Adipocyte (in vitro differentiated cells): ENCODE data around the gene RAB21.

Experiments
- DNase-seq: peaks from one replicate; pipeline ENCODE4 v3.0.0-alpha.2; 2015; ENCODE audit warnings: low read depth
- H3K27me3 ChIP-seq: replicated peaks from 2 replicates; pipeline ENCODE4 v1.7.0; 2013; ENCODE audit warnings: mild to moderate bottlenecking, low read length, moderate library complexity; ENCODE audit not compliant: control insufficient read depth, insufficient read depth
- H3K36me3 ChIP-seq: 2 replicates; pipeline ENCODE4 v1.7.0; 2013; ENCODE audit warnings: low read length, mild to moderate bottlenecking, moderate library complexity; ENCODE audit not compliant: control insufficient read depth, insufficient read depth, severe bottlenecking
- H3K4me1 ChIP-seq: 2 replicates; pipeline ENCODE4 v1.7.0; 2013; ENCODE audit warnings: mild to moderate bottlenecking, low read length, moderate library complexity; ENCODE audit not compliant: control insufficient read depth, insufficient read depth
- H3K4me3 ChIP-seq: 2 replicates; pipeline ENCODE4 v1.7.0; 2013; ENCODE audit warnings: mild to moderate bottlenecking, low read length, moderate library complexity
- H3K9ac ChIP-seq: 2 replicates; pipeline ENCODE4 v1.7.0; 2013; ENCODE audit warnings: mild to moderate bottlenecking, low read length, moderate library complexity
- H3K9me3 ChIP-seq: 2 replicates; pipeline ENCODE4 v1.7.0; 2013; ENCODE audit warnings: mild to moderate bottlenecking, low read length, moderate library complexity; ENCODE audit not compliant: control insufficient read depth

RAB21 gene

DNA sequence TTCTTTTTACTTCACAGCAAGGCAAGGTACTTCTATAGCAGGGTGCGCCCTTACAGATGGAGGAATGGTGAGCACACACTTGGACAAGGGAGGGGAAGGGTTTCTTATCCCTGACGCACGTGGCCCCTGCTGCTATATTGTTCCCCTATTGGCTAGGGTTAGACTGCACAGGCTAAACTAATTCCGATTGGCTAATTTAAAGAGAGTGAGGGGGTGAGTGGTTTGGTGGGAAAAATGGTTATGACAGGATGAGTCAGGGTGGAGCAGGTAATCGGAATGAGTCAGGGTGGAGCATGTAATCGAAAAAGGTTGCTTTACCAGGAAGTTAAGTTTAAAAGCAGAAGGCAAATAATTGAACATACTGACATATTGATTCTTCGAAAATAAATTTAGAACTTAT lies 23.7 kb upstream of the RAB21 start:
- Histone ChIP-seq H3K9me3 (no peaks in the 10 kb centered on the region), H3K36me3 (no peaks in the 10 kb centered on the region), H3K4me1 (no peaks in the 10 kb centered on the region), H3K27me3 (no peaks in the 10 kb centered on the region), H3K9ac (no peak overlapping the region), H3K4me3 (no peak overlapping the region)
- DNase-seq: no peak

DNA sequence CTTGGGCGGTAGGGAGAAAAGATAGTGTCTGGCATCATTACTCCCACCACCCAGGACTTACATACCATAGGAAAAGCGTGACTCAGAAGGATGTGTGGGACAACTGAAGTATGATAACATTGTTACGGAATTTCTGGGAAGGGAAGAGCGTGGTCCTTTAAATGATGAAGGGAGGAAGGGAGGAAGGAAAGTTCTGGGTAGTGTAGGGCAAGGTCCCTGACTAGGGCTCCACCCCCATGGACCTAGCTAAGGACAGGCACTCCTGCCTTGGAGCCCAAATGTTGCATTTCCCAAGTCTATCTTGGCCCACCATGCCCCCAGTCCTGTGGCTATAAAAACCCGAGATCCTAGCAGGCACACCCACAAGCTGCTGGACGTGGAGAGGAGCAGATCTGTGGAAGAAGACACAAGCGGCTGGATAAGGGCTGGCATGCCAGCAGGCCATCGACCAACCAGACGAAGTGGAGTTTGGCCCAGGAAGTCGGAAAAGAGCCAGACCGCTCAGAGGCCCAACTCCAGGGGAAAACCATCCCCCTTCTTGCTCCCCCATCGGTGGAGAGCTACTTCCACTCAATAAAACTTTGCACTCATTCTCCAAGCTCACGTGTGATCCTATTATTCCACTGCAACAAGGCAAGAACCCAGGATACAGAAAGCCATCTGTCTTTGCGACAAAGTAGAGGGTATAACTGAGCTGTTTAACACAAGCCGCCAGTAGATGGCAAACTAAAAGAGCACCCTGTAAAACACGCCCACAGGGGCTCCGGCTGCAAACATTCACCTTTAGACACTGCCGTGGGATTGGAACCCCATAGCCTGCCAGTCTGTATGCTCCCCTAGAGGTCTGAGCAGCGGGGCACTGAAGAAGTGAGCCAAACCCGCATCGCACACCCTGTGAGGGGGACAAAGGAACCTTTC lies 23.0 kb upstream of the RAB21 start:
- no peak for DNase-seq
- no peak overlapping the region for H3K4me3 ChIP-seq
- no peaks in the 10 kb centered on the region for H3K27me3 ChIP-seq
- H3K9me3 ChIP-seq: no peaks in the 10 kb centered on the region
- no peaks in the 10 kb centered on the region for H3K4me1 ChIP-seq
- no peaks in the 10 kb centered on the region for H3K36me3 ChIP-seq
- no peak overlapping the region for H3K9ac ChIP-seq

DNA sequence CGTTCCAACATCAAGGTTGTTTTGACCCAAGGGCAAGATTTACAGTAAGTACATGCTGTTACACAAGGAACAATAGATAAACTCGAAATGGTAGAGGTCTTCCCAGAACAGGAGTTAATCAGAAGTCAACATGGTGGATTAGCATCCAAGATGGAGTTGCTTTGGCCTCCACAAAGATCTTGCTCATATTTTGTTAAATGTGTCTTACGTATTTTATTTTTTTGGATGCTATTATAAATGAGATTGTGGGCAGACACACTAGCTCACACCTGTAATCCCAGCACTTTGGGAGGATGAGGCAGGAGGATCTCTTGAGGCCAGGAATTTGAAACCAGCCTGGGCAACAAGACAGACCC lies 22.3 kb upstream of the RAB21 start:
- Histone ChIP-seq H3K9me3 (no peaks in the 10 kb centered on the region), H3K9ac (no peak overlapping the region), H3K27me3 (no peaks in the 10 kb centered on the region), H3K4me1 (no peaks in the 10 kb centered on the region), H3K36me3 (no peaks in the 10 kb centered on the region), H3K4me3 (no peak overlapping the region)
- no peak for DNase-seq

DNA sequence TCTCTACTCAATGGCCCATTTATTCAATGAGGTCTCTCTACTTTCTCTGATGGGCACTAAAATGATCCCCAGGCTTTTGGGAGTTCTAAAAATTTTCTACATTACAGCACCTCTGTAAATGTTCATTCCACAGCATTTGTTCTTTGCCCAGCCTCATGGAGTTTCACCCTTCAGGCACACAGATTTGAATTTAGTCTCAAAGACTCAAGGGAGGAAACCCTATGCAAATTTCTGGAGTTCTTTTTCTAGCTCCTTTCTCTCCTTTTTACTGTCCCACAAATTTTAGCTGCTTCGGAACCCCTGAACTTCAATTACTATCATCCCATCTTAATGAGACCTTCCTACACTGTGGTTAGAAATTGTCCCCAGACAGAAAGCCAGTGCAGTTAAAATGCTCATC lies 17.5 kb upstream of the RAB21 start:
- no peaks in the 10 kb centered on the region for H3K9me3 ChIP-seq
- H3K4me3 ChIP-seq: no peak overlapping the region
- no peak overlapping the region for H3K9ac ChIP-seq
- DNase-seq: no peak
- no peaks in the 10 kb centered on the region for H3K27me3 ChIP-seq
- no peaks in the 10 kb centered on the region for H3K36me3 ChIP-seq
- no peaks in the 10 kb centered on the region for H3K4me1 ChIP-seq

DNA sequence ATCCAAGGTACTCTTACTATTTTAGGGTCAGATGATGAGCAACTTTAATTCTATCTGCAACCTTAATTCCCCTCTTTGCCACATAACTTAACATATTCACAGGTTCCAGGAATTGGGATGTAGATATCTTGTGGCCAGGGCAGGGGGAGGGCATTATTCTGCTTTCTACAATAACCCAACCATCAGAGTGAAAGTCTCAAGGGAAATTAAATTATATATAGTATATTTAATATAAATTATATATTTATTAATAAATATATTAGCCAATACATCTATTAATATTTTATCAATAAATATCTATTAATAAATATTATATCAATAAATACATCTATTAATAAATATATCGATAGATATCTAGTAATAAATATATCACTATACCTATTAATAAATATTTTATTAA lies 11.7 kb upstream of the RAB21 start:
- no peak overlapping the region for H3K4me3 ChIP-seq
- no peaks in the 10 kb centered on the region for H3K4me1 ChIP-seq
- no peaks in the 10 kb centered on the region for H3K27me3 ChIP-seq
- H3K36me3 ChIP-seq: no peaks in the 10 kb centered on the region
- H3K9me3 ChIP-seq: no peaks in the 10 kb centered on the region
- DNase-seq: no peak
- H3K9ac ChIP-seq: no peak overlapping the region

DNA sequence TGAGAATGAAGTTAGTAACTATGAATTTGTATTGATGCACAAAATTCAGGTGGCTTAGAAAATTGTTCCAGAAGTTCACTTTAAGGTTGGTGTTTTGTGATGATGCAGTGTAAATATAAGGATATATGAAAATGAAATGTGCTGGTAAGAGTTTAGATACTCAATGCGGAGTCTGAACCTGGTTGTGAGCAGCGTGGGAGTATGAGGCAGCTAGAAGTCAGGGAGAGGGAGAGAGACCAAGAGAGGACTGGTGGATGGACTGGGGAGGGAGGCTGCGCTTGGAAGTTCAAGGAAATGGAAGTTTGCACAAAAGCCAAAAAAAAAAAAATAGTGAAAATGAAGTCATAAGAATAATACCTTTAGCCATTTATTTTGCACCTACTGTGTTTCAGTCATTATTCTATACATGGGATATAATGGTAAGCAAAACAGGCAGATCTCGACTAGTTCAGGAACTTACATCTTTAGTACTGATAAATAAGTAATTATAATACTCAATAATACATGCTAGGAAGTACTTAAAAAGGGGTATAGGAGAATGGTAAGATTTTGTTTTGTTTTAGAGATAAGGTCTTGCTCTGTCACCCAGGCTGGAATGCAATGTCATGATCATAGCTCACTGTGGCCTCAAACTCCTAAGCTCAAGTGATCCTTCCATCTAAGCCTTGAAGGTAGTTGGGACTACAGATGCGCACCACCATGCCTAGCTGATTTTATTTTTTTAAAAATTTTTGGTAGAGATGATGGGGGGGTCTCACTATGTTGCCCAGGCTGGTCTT lies 10.0 kb upstream of the RAB21 start:
- Histone ChIP-seq H3K27me3 (no peaks in the 10 kb centered on the region), H3K4me1 (peaks cover 8% of the 10 kb centered on the region), H3K9me3 (no peaks in the 10 kb centered on the region), H3K9ac (no peak overlapping the region), H3K36me3 (no peaks in the 10 kb centered on the region), H3K4me3 (no peak overlapping the region)
- DNase-seq: no peak

DNA sequence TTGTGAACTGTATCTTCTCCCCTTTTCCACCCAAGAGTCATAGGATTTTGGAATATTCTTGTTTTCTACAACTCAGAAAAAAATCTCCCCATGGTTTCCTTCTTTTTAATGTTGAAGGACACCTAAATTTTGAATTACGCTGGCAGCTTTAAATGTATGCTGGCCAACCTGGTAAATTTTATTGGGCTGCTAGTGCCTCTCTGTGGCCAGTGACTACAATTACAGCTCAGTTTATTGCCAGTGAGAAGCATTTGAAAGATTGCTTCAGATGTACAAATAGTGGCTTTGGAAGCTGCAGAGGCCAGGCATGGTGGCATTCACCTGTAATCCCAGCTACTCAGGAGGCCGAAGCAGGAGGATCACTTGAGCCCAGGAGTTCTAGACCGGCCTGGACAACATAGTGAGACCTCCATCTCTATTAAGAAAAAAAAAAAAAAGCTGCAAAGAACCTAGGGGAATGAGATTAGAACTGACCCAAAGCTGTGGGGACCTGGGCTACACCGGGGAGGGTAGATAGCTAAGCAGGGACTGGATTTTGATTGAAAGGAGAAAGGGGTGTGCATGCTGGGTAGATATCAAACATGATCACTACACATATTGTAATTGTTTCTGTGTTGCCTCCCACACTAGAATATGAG lies 7.6 kb upstream of the RAB21 start:
- Histone ChIP-seq H3K9ac (no peak overlapping the region), H3K36me3 (no peaks in the 10 kb centered on the region), H3K4me1 (peaks cover 14% of the 10 kb centered on the region), H3K9me3 (no peaks in the 10 kb centered on the region), H3K4me3 (no peak overlapping the region), H3K27me3 (no peaks in the 10 kb centered on the region)
- DNase-seq: peak; percentile 86

DNA sequence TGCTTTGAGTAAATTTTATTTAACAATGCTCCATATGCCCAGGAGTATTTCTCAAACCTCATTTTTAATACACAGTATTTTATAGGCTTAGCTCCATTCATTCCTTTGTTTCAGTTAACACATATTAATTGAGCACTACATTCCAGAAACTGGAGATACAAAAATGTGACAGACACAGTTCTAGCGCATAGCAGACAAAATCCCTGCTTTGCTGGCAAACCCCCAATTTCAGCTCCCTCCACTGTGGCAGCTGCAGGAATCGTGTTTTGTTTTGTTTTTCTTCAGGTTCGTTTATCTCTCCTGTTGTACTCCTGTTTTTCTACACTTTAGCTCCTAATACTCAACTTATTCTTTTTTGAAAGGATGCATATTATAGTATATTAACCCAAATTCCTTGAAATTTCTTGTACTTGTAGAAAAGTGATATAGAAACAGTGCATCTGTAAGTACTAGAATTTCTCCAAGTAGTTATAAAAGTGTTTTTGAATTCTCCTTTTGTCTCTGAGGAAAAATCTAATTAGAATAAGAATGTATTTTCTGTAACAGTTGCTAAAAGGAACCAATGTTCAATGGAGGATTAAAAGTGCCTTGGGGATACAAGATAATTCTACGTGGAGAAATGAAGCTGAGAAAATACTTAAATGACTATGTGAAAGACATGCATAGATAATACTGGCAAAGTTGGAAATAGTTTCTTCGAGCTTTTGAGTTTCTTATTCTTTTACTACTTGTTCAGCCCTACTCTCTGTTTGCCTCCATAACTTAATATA lies 6.4 kb upstream of the RAB21 start:
- DNase-seq: no peak
- Histone ChIP-seq H3K4me1 (peaks cover 14% of the 10 kb centered on the region), H3K4me3 (no peak overlapping the region), H3K9ac (no peak overlapping the region), H3K27me3 (no peaks in the 10 kb centered on the region), H3K9me3 (no peaks in the 10 kb centered on the region), H3K36me3 (no peaks in the 10 kb centered on the region)

DNA sequence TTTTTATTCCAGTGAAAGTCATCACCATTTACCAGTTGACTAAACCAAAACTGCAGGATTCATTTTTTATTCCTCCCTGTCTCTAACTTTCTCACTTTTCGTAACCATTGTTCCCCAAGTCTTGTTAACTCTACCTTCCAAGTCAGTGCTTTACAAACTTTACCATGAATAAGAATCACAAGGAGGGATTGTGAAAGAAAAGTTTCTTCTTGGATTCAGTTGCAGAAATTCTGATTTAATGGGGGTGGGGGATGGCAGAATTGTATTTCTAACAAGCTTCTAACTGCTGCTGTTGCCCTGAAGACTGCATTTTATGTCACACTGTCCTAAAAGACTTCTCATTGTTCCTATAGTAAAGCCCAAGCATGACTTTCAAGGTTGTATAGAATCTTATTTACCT lies 5.0 kb upstream of the RAB21 start:
- Histone ChIP-seq H3K9me3 (no peaks in the 10 kb centered on the region), H3K27me3 (no peaks in the 10 kb centered on the region), H3K4me1 (peaks cover 14% of the 10 kb centered on the region)

DNA sequence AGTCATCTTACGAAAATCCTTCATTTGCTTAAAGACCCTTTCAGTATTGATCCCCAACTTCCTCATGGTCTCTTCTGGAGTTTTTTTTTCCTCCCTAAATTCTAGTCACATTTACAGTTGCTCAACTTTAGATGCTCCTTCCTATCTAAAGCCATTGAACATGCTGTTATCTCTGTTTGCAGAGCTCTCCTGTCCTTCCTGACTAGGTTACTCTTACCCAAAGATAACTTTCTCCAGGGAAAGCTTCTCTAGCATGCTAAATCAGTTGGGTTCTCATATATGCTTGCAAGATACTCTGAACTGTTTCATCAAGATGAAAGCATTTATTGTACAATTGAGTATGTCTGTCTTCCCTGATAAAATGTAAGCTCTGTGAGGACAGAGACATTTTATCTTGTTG lies 1.8 kb upstream of the RAB21 start:
- DNase-seq: no peak
- Histone ChIP-seq H3K9ac (no peak overlapping the region), H3K36me3 (no peaks in the 10 kb centered on the region), H3K4me1 (peaks cover 30% of the 10 kb centered on the region), H3K9me3 (no peaks in the 10 kb centered on the region), H3K27me3 (no peaks in the 10 kb centered on the region), H3K4me3 (no peak overlapping the region)

More for the DNA sequence above, 5.0 kb upstream of the RAB21 start:
- Histone ChIP-seq H3K4me3 (no peak overlapping the region), H3K9ac (no peak overlapping the region), H3K36me3 (no peaks in the 10 kb centered on the region)
- peak; percentile 30 for DNase-seq
